Measurements from ENCODE around the gene MAD2L2. TPM values are rescaled to one million over a fixed set of nuclear protein-coding genes. Genes with fewer than 3 reads are reported as not detected.

MAD2L2 gene
- total RNA-seq, 1 experiment from 2014 or later, result 283 TPM

GRCh38 chr1:11720033-11720376 is 39.1 kb upstream of the MAD2L2 start:
- no peak overlapping the region for H3K4me2 ChIP-seq (ENCODE audit: insufficient read depth, insufficient read length, low read length)
- H2BK12ac ChIP-seq (ENCODE audit: insufficient read length, low read depth, low read length), result no peak overlapping the region
- H3K79me1 ChIP-seq (ENCODE audit: insufficient read depth, low read depth, low read length, poor library complexity, severe bottlenecking), result no peaks in the 10 kb centered on the region
- Mint-ChIP-seq H3K4me1 (peaks cover 8 to 13% of the 10 kb centered on the region in 2 experiments), H3K27ac (no peak overlapping the region), H3K9me3 (no peaks in the 10 kb centered on the region; a peak in 1 of 5 replicates), H3K4me3 (no peak overlapping the region; a peak in 1 of 5 replicates), H3K27me3 (ENCODE audit: low read depth) (no peaks in the 10 kb centered on the region; the same call in 1 of the 2 replicates), H3K36me3 (ENCODE audit: insufficient read depth in 1 of 3, low read depth in 3 of 3) (peaks cover 0 to 25% (median 2%) of the 10 kb centered on the region in 3 experiments; a peak in 3 of 7 replicates)
- no peak overlapping the region for H2BK20ac ChIP-seq (ENCODE audit: low read depth, low read length, poor library complexity, severe bottlenecking)
- no peak overlapping the region for H4K91ac ChIP-seq (ENCODE audit: insufficient read length, low read depth, low read length)
- no peak overlapping the region for H3K4ac ChIP-seq (ENCODE audit: low read depth, low read length)
- H2BK120ac ChIP-seq (ENCODE audit: low read depth, low read length, poor library complexity, severe bottlenecking), result no peak overlapping the region
- H3K27me3 ChIP-seq (ENCODE audit: insufficient read depth, low read length), result no peaks in the 10 kb centered on the region
- TF ChIP-seq, protein P1, sequence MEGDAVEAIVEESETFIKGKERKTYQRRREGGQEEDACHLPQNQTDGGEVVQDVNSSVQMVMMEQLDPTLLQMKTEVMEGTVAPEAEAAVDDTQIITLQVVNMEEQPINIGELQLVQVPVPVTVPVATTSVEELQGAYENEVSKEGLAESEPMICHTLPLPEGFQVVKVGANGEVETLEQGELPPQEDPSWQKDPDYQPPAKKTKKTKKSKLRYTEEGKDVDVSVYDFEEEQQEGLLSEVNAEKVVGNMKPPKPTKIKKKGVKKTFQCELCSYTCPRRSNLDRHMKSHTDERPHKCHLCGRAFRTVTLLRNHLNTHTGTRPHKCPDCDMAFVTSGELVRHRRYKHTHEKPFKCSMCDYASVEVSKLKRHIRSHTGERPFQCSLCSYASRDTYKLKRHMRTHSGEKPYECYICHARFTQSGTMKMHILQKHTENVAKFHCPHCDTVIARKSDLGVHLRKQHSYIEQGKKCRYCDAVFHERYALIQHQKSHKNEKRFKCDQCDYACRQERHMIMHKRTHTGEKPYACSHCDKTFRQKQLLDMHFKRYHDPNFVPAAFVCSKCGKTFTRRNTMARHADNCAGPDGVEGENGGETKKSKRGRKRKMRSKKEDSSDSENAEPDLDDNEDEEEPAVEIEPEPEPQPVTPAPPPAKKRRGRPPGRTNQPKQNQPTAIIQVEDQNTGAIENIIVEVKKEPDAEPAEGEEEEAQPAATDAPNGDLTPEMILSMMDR (conservative IDR thresholded peaks at IDR 0.05), result no peak
- H2BK5ac ChIP-seq (ENCODE audit: insufficient read length, low read length), result no peak overlapping the region
- no peak overlapping the region for H4K5ac ChIP-seq (ENCODE audit: insufficient read length, low read depth, low read length)
- H3K14ac ChIP-seq (ENCODE audit: insufficient read depth, low read length), result no peak overlapping the region
- no peak overlapping the region for H3K18ac ChIP-seq (ENCODE audit: insufficient read length, low read depth, low read length)
- no peaks in the 10 kb centered on the region for H3K79me2 ChIP-seq (ENCODE audit: insufficient read depth, low read length)
- H3K4me1 ChIP-seq (ENCODE audit: insufficient read depth, low read length), result no peaks in the 10 kb centered on the region
- H3K9me3 ChIP-seq (ENCODE audit: control insufficient read depth, low read depth, low read length), result no peaks in the 10 kb centered on the region
- H2BK15ac ChIP-seq (ENCODE audit: low read depth, low read length), result no peak overlapping the region
- no peak overlapping the region for H3T11ph ChIP-seq (ENCODE audit: low read length)
- whole genome bisulfite sequencing (ENCODE audit: extremely low coverage, insufficient read length, low lambda C conversion rate), result no CpG with 5 or more reads among the region's 12 CpGs
- H4K8ac ChIP-seq (replicated peaks; ENCODE audit: insufficient read length, low read depth, low read length), result no peak overlapping the region
- H3K27ac ChIP-seq (ENCODE audit: insufficient read length, low read depth, low read length), result no peak overlapping the region
- H2AK5ac ChIP-seq (ENCODE audit: insufficient read length, low read length), result no peak overlapping the region
- no peak overlapping the region for H3K56ac ChIP-seq (ENCODE audit: insufficient read length, low read depth, low read length)
- no peak overlapping the region for H2AFZ ChIP-seq (ENCODE audit: low read length)
- no peak overlapping the region for H3K23ac ChIP-seq (ENCODE audit: insufficient read length, low read depth, low read length)
- H3K23me2 ChIP-seq (ENCODE audit: insufficient read length, low read depth, low read length, poor library complexity, severe bottlenecking), result no peaks in the 10 kb centered on the region
- H3K9ac ChIP-seq (ENCODE audit: extremely low read depth, insufficient read length, low read length), result no peak overlapping the region
- no peaks in the 10 kb centered on the region for H4K20me1 ChIP-seq (ENCODE audit: control insufficient read depth, insufficient read depth, insufficient read length)
- peak; percentile 22 for DNase-seq

Data from H9 (cell line).